CD4-positive, alpha-beta T cell treated with Interleukin-12 subunit alpha and Interleukin-12 subunit beta, for 1 hour (primary cell): ENCODE measurements around the gene SLC26A2.
A peak's percentile ranks its signal among the peaks of the same experiment; 100 is the strongest.
"Not testable (repeated sequence)": the region's sequence is repeated elsewhere in the genome, so short reads cannot be mapped to it uniquely, and the experiment has no call there.

Source experiments
- DNase-seq: peaks from one replicate; pipeline ENCODE4 v3.0.0-alpha.2; 2020

Gene SLC26A2

DNA sequence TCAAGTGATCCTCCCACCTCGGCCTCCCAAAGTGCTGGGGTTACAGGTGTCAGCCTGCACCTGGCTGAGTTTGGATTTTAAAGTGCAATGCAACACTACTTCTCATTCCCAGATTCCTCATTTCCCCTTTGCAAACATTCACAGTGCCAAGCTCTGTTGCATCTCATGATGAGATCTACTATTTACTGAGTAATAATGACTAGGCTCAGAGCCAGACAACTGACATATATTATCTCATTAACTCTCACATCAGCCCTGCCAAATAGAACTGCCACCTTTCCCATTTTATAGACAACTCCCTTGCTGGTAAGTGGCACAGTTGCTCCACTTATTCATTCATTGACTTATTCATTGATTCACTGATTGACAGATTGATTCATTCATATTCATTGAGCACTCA, 22.9 kb upstream of the SLC26A2 start:
- no peak for DNase-seq

DNA sequence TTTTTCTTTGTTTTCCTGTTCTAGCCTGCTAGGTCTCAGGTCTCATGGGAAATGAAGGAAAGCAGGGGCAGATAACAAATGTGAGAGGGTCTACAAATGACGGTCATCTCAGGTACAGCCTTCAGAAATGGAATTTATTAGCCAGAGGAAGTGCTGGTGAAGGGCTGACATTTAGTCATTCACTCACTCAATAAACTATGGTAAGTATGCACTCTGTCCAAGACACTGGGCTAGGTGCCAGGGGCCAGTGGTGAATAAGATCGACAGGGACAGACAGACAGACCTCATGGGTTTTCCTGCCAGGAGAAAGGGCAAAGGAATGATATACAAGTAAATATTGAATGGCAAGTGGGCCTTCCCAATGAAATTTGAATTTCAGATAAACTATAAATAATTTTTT, 22.3 kb upstream of the SLC26A2 start:
- no peak for DNase-seq

DNA sequence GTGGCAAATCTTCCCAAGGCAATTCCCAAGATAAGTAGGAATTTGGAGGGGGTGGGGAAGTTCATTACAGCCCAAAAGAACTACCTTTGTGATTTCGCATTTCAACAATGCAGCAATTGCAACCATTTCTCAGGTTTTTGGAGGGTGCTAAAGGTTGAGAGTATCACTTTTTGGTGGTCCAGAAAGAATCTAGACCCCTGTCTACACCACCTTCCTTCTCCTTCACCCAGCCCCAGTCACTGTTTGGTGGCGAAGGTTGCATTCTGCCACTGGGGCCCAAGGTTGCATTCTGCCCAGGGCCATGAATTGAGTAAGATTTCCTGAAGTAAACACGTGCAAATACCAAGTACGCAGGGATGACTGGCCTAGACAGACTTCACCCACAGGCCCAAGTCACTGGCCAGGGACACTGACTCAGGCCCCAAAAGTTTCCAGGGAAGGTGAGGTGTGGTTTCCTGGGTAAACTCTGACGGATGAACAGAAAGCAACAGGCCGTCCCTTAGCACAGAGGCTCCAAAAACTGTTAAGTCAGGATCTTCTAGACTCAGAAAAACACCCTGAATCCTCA, 21.7 kb upstream of the SLC26A2 start:
- DNase-seq: no peak

DNA sequence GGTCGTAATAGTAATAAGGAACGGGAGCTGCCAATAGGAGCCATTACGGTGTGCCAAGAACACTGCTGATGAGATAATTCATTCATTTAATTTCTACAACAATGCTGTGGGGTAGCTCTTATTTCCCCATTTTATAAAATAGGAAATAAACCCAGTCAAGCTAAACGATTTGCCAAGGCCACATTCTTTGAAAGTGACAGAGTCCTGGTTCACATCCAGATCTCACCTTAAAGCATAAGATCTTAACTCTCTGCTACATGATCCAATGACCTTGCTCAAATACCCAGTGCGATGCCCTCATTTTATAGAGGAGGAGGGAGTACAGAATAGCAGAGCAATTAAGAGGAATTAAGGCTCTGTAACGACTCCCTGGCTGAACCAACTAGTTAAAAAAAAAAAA, 21.0 kb upstream of the SLC26A2 start:
- no peak for DNase-seq

DNA sequence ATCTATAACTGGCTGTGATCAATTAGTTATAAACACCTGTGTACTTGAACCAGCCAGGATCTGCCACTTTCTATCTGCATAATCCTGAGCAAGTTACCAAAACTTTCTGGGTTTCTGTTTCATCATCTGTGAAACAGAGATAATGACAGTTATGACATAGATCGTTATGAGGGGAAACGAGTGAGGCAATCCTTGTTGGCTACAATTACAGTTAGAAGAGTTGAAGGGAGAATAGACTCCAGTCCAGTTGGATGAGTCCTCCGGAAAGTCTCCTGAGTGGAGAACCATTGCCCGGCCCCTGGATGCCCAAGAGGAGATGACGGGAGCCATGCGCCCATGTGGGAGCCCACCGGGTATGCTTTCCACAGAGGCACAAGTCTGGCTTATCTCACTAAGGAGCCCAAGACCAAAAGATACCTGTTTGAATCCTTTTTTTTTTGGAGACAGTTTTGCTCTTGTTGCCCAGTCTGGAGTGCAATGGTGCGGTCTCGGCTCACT, 20.4 kb upstream of the SLC26A2 start:
- DNase-seq: no peak

DNA sequence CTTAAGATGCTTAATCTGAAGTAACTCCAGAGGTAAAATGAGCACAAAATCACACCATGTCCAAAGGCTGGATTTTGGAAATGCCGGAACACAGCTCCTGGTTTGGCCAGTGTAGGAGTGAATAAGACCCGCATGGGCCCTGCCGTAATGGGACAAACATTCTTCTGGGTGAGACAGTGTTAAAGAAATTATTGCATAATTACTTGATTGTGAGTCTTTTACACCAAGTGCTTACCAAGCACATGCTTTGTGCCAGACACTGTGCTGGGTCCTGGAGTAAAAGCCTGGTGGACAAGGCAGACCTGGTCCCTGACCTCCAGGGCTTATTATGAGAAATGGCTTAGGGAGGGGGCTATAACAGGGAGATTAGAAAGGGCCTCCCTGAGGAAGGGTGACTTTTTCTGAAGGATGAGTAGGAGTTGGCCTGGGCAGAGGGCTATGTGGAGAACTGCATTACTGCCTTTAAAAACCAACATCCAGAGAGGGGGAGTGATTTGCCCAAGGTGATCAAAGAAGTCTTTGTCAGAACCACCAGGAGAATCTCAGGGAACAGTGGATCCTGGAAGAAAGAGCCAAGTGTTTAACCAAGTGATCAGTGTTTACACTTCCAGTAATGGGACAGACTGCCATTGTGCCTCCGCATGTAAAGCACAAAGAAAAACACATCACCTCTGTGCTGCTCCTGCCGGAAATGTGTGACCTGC, 19.5 kb upstream of the SLC26A2 start:
- DNase-seq: no peak

DNA sequence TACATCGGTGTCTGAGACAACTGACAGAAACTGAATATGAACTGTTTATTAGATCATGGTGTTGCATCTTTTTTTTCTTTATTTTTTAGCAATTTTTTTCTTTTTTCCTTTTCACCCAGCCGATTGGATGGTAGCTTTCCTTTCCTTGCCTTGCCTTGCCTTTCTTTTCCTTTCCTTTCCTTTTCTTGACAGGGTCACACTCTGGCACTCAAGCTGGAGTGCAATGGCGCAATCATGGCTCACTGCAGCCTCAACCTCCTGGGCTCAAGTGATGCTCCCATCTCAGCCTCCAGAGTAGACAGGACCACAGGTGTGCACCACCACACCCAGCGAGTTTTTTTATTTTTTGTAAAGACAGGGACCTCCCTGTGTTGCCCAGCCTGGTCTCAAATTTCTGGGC, 18.8 kb upstream of the SLC26A2 start:
- no peak for DNase-seq

DNA sequence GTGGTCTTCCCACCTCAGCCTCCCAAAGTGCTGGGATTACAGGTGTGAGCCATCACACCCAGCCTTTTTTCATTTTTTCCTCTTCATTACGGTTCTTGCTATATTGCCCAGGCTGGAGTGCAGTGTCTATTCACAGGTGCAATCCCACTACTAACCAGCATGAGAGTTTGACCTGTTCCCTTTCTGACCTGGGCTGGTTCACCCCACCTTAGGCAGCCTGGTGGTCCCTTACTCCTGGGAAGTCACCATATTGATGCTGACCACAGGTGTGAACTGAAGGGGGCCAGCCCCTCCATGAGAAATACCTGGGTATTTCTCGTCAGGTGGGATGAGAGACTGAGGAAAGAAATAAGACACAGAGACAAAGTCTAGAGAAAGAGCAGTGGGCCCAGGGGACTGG, 18.4 kb upstream of the SLC26A2 start:
- DNase-seq: no peak

DNA sequence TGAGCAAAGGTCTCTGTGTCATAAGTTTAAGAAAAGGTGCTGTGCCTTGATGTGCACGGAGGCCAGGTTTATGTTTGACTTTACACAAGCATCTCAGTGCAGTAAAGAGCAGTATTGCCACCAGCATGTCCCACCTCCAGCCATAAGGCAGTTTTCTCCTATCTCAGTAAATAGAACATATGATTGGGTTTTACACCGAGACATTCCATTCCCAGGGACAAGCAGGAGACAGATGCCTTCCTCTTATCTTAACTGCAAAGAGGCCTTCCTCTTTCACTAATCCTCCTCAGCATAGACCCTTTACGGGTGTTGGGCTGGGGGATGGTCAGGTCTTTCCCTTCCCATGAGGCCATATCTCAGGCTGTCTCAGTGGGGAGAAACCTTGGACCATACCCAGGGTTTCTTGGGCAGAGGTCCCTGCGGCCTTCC, 17.8 kb upstream of the SLC26A2 start:
- DNase-seq: not testable (repeated sequence)

DNA sequence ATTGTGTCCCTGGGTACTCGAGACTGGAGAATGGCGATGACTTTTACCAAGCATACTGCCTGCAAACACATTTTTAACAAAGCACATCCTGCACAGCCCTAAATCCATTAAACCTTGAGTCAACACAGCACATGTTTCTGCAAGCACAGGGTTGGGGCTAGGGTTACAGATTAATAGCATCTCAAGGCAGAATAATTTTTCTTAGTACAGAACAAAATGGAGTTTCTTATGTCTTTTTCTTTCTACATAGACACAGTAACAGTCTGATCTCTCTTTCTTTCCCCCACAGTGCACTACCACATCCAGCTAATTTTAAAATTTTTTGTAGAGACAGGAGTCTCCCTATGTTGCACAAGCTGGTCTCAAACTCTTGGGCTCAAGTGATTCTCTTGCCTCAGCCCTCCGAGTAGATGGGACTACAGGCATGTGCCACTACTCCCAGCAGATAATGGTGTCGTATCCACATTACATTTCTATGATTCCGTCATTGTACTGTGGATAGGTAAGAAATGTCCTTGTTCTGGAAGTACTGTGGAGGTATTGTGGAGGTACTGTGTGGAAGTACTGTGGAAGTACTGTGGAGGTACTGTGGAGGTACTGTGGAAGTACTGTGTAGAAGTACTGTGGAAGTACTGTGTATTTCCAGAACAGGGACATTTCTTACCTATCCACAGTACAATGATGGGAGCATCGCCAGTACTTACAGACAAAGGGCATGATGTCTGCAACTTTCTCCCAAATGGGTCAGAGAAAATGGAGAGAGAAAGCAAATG, 17.2 kb upstream of the SLC26A2 start:
- not testable (repeated sequence) for DNase-seq

DNA sequence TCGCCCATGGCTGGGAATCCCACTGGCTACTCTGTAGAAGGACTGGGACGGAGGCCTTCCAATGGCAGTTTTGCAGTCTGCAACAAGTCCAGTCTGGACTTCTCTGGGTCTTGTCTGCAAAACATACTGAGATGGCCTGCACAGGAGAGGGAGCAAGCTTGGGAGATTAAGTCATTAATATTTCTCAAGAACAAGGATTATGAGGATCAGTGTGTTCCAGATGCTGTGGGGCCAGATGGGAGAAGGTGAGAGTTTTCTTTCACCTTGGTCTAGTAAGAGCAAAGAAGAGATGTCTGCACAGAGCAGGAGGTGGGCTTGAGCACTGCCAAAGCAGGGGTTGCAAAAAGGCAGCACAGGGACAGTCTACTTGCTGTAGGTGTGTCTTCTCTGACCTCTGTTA, 15.9 kb upstream of the SLC26A2 start, which contains the start of gene PDE6A:
Gene PDE6A (minus strand): TSS at position 128 of the 400 bp plus-strand sequence. CDS start 120 bp downstream, at position 8.
- DNase-seq: no peak

DNA sequence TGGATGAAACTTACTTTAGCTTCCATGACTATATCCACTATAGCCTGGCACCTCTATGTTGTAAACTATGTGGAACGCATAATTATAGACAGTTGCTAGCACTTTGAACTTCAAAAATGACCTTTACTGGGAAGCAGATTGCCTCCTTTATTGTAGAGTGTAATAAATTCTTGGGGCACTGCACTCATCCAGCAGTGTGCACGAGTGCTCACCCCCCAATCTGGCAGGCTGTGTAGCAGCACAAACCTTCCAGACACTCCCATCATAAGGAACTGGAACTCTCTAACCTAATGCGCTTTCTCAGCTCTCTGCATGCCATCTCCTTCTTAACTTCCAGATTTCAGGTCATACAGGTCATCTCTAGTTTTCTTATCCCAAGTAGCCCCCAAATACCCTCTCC, 14.4 kb upstream of the SLC26A2 start:
- DNase-seq: no peak

DNA sequence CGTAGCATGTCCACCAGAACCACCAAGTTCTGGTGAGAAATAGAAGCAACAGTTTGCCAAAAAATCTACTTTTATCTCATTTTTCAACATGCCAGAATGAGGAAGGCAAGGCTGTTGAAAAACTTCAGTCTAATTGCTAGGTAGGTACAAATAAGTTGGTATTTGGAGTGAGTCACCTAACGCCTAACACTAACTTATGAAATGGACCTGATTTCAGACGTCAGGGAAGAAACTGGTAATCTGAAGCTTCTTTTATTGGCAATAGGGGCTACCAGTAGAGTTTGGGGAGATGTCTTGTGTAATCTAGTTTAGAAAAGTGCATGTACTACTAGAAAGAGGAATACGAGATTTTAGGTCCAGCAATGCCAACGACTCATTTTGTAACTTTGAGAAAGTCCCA, 11.6 kb upstream of the SLC26A2 start:
- no peak for DNase-seq

DNA sequence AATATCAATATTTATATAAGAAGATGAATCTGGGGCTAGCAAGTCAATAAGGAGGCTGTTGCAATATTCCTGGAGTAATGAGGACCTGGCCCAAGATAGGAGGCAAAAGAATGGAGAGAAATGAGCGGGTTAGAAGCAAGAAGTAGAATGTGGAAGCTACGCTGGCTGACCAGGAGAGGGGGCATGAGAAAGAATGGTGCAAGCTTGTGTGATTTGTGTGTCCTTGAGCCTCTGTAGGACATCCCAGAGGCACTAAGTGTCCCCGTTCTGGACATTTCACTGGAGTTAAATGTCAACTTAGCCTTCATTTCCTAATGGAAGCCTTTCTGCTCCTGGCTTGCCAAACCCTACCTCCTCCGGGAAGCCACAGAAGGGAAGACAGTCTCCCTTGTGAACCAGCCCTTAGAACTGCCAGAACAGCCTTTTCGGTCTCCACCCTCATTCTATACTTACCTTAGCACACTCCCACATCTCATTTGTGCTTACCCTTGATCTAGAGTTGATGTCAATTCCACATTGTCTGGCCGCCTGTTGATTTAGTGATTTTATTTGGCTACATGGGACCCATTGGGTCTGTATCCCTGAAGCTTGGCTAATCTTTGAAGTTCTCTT, 9.3 kb upstream of the SLC26A2 start:
- no peak for DNase-seq

DNA sequence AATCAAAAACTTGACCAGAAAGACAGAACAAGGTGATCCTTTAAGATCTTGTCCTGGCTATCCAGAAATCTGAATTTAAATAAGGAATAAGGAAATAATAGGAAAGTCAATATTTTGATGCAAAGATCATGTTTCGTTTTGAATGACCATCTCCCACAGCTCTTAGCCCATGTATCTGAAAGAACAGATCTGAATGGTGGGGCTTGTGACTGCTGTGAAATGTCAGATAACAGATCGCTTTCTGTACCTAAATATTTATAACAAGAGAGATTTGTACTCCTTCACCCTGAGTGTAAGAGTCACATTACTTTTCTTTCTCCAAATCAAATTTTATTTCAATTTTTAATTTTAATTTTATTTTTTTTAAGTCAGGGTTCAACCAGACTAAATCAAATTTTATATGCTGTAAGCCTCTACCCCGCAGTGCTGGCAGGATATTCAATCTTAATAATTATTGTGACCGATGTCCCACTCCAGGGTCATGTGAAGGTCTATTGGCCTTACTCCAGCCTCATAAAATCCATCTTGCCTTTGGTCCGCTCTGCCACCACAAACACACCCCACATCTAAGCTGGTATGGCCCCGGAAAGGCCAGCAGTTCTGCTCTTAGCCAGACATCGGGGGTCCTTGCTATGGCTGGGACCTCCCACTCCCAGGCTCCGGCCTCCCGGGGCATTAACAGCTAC, 7.0 kb upstream of the SLC26A2 start:
- no peak for DNase-seq

DNA sequence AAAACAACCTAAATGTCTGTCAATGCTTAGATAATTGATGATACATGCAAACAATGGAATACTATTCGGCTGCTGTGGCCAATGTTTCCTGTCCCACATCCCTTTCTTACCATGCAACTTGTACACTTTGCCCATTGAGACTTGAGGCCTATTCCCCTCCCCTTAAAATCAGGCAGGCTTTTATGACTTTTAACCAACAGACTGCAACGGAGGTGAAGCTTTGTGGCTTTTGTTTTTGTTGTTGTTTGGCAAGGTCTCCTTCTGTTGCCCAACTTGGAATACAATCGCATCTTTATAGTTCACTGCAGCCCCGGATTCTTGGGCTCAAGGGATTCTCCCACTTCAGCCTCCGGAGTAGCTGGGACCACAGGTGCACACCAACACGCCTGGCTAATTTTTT, 5.8 kb upstream of the SLC26A2 start:
- no peak for DNase-seq

DNA sequence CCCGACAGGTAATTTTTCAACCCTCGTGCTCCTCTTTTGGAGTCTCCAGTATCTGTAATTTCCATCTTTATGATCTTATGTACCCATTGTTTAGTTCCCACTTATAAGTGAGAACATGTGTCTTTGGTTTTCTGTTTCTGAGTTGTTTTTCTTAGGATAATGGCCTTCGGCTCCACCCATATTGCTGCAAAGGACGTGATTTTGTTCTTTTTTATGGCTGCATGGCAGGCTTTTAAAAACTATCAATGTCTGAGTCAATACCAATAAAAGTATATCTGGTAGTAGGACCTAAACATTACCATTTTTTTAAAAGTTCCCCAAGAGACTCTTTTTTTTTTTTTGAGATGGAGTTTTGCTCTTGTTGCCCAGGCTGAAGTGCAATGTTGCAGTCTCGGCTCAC, 3.9 kb upstream of the SLC26A2 start:
- no peak for DNase-seq

DNA sequence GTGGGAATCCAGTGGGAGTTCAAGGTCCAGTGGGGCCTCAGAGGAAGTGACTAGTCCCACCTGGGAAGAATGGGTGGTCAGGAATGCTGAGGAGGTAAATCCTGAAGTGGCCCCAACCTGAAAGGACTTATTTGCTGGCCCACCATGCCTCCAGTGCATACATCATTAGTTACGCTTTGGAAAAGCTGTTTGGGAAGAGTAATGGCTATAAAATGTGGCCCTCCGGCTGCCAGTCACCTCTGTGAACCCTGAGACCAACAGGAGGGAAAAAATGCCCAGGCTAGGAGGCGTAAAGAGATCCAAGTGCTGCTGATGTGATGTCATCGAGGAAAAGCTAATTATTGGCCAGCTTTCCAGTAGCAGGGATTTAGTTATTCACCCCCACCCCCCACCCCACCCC, 2.7 kb upstream of the SLC26A2 start:
- DNase-seq: no peak

DNA sequence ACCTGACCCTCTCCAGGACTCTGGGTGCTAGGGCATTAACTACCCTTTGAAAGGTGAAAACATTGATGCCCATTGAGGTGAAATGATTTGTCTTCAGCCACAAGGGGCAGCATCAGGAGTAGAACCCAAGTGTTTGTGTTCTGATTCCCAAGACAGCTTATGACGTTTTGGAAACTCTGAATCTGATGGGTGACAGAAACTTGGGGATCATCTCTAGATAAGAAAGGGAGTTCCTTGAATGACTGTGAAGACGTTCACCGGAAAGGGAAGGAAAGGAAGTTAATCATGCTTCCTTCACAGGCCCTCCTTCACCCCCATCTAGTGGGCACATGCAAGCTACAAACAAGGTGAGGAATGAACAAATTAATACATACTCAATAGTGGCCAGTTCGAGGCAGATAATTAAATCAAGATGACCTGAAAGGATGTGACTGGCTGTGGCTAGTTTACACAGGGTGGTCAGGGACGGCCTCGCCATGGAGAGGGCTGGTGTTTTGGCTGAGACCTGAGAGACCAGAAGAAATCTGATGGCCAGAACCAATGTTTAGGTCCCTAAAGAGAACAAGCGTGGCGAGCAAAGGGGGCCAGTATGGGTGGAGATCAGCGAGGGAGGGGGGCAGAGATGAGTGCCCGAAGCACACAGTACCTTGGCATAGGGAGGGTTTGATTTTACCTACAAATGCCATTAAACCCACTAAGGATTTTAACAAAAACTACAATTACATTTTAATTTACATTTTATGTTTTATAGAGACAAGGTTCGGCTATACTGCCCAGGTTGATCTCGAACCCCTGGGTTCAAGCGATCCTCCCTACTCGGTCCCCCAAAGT, 937 bp upstream of the SLC26A2 start:
- DNase-seq: peak; percentile 68

DNA sequence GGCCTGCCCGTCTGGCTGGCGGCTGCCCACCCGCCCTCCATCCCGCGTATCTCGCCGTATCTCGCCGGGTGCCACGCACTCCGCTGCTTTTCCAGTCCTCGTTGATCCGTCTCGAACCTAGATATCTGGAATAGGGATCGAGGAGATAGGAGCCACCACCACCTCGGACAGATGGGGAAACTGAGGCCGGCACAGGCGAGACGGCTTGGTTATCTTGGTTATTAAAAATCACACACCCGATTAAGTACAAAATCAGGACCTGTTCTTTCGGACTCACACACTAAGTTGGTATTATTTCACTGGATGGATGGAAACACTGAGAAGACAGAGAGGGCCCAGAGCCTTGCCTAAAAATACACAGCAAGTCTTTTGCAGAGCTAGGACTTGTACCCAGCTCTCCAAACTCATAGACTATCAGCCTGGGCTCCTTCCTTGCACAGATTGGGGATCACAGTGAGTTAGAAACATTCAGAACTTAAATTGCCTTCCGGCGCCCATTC, 678 bp downstream of the SLC26A2 start:
- DNase-seq: no peak

DNA sequence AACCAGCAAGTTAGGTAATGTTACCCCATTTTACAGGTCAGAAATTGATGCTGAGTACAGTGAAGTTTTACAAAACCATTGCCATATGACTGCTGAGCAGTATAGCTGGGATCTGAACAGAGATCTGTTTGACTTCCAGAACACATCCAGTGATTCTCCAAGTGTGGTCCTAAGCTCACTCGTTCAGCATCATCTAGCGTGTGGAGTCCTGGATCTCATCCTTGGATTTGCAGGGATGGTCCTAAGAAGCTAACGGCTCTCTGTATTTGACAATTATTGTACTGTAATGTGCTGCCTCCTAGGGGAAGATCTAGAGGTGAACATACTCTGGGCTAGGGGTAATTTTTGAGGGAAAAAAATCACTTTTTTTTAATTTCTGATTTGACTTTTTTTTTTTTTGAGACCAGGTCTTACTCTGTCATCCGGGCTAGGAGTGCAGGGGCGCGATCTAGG, 1.4 kb downstream of the SLC26A2 start:
- peak; percentile 26 for DNase-seq
